Activated CD8-positive, alpha-beta memory T cell treated with anti-CD3 and anti-CD28 coated beads, Interleukin-2, amount 50 U/mL, for 24 hours (primary cell): Measurements from ENCODE around the gene TH.
"Not testable (repeated sequence)": the region's sequence is repeated elsewhere in the genome, so short reads cannot be mapped to it uniquely, and the experiment has no call there.

Source experiments
- DNase-seq: peaks from one replicate; pipeline ENCODE4 v3.0.0-alpha.2; 2020; ENCODE audit errors: extremely low read depth

TH gene

DNA sequence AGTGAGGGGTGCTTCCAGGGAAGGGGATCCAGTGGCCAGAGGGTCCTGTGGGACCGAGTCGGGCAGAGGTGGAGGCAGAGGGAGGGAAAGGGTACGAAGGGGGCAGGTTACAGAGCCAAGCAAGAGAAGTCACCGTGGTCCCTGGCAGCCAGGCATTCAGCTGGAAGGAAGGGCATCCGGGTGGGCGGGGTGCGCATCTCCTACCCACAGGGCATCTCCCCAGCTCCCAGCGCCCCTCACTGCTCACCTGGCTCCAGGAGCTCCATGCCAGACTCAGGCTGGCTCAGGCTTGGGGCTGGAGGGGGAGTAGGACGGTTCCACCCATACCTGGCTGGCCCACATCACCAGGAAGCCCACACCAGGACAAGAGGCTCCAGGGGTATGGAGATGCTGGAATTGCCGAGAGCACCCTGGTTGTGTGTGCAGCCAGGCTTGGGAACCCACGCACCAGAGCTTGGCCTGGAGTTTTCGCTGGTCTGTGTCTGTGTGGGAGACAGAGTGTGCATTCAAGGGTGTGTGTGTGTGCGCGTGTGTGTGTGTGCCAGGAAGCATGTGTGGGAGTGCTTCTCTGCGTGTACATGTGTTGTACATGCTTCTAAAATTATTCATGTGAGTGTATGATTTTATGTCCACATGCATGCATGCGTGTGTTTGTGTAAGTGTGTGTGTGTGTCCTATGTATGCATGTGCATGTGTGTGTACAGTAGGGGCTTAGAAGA, 6.6 kb upstream of the TH start:
- not testable (repeated sequence) for DNase-seq

DNA sequence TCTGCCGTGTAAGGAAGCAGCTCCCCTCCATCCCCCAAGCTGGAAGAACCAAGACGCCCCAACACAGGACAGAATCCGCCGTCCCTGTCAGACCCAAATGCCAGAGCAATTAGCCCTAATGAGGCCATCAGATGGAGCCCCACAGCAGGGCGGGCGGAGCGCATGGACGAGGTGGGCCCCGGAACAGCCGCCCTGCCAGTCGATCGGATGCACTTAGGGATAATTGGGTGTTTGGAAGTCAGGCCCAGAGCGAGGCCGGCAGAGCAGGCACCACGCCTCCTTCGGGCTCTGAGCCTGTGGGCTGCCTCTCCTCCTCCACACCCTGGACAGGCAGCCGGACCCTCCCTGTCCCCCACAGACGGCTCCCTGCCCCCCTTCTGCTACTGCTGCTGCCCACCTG, 5.5 kb upstream of the TH start:
- DNase-seq = no peak

DNA sequence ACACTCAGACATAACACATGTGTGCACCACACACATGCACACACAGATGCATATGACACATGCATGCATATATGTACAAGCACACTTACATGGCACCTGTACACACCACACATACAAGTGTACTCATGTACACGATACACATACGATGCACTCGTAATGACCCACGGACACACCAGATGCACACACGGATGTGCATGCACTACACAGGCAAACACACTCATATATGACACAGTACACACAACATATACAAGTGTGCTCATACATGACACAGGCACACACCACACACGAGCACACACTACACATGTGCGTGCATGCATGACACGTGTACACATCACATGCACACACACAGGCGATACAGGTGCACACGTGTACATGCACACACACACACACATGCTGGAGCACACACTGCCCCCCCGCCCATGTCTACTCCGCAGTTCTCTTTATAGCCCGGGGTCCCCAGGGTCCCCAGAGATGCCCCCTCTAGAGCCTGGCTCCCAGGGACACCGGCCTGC, 4.8 kb upstream of the TH start:
- no peak for DNase-seq

DNA sequence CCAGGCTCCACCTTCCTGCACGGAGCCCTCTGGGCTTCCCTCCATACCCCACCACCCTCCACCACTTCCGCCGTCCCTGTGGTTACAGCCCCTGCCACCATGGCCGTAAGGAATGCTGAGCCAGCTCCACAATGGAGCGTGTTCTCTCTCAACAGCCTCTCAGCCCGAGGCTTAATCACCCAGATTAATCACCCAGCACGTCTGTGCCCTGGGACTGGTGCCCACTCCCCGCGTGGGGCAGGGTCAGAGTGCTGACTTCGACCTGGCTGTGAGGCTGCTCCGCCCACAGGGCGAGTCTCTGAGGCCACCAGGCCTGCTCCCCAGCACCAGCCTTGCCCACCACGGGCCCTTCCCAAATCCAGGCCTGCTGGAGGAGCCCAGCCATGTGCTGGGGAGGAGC, 4.0 kb upstream of the TH start:
- no peak for DNase-seq

DNA sequence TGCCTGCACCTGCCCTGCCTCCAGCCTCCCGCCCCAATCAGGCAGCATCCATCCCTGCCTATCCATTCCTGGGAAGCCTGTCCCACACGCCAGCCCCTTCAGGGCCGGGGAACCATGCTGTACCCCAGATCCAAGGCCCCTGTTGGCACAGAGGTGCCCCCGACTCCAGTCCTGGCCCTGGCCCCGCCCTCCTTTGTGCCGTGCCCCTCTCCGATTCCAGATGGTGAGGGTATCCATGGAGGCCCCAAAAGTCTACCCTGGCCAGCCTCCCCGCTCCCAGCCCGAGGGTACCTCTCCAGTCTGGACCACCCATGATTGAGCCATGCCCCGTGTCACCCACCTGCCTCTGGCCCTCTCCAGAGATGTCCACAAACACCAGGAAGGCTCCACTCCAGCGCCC, 2.7 kb upstream of the TH start:
- no peak for DNase-seq

DNA sequence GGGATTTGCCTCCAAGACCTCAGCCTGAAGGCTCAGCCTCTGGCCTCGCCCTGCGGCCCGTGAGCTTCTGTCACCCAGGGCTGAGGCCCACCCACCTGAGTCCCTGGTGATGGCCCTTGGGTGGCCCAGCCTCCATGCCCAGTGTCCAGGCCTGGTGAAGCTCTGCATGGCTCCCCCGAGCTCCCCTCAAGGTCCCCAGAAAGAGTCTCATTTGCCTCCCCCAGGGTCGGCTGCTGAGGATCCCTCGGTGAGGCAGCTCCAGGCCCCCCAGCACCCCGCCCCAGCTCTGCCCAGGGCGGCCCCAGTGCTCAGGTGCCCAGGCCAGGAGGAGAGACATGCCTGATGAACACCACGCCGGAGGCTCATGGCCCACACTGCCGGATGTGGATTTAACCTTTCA, 2.1 kb upstream of the TH start:
- DNase-seq = no peak

DNA sequence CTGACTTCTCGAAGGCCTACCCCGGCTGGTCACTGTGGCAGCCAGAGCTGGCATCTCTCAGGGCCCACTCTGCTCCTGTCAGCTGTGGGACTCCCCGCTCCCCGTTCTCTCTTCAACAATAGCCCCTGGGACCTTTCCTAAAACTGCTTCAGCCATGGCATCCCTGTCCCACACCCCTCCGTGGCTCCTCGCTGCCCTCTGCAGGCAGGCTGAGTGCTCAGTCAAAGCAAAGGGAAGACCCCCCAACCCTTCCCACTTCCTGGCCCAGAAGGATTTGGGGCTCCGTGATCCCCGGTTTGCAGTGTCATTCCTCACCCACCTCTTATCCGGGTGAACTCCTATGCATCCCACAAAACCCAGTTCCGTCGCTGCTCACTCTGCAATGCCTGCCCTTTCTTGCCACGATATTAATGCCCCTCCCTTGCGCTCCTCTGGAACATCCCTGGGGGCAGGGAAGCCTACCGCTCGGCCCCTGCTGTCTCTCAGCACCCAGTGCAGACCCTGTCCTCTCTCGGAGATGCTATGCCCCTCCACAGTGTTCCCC, 1.6 kb upstream of the TH start:
- no peak for DNase-seq

DNA sequence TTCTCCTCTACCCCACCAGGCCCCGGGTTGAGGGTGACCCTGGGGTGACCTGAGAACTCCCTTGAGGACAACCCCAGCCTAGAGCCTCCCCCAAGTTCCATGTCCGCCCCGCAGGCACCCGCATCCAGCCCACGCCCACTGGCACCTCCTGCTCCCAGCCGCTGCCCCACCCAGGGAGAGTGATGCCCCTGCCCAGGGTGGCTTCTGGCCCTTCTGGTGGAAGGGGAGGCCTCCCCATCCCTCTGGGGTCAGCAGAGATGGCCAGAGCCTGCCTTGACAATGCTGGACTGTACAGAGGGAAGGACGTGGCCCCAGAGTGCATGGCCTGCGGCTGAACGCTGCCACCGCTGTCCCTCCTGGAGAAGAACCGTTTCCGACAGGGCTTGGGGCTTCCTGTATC, 1.1 kb upstream of the TH start:
- no peak for DNase-seq

DNA sequence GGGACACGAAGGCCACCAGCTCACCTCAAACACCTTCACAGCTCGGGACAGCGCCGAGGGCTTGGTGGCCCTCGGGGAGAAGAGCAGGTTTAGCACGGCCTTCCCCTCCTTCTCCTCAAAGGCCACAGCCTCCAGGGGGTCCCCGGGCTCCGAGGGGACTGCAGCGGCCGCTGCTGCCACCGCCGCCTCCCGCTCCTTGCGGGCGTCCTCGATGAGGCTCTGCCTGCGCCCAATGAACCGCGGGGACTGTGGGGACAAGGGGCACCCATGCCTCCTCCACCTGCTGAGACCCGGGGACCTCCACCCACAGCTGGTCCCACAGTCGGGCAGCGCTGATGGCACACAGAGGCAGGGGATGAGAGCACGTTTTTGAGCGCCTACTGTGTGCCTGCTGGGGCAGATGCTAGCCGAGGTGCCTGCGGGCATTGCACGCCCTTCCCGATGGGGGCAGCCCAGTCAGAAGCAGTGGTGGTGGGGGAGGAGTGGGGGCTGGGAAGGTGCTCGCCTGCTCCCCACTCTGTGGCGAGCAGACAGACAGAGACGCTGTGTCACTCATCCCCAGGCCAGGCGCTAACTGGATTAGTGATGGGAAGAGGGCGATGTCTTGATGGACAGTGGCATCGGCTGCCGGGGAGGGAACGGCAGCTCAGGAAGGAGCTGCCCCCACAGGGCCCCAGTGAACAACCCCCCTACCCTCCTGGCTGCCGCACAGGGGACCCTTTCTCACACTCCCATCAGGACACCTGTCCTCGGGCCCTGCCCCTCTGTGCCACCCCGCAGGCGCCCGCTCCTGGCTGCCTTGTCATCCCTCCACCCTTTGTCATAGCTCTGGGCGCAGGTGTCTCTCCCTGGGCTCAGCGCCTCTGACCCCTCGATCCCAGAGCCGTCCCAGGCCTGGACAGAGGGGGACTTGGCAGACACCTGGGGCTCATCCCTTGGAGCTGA, 1.7 kb downstream of the TH start:
- DNase-seq = no peak

DNA sequence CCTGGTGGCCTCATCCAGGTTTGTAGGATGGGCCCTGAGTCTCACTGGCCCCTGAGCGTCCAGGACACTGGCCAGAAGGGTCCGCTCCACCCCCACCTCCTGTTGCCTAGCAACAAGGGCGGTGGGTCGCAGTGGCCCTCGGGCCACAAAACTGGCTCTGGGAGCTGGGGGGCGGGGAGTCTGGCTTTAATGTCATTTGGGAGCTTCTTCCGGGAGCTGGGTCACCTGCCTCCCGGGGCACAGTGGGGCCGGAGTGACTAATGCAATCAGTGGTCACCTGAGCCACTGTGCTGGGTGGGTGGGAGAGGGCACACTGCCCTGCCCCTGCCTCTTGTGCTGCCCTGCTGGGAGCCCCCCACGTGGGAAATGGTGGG, 2.6 kb downstream of the TH start:
- no peak for DNase-seq

DNA sequence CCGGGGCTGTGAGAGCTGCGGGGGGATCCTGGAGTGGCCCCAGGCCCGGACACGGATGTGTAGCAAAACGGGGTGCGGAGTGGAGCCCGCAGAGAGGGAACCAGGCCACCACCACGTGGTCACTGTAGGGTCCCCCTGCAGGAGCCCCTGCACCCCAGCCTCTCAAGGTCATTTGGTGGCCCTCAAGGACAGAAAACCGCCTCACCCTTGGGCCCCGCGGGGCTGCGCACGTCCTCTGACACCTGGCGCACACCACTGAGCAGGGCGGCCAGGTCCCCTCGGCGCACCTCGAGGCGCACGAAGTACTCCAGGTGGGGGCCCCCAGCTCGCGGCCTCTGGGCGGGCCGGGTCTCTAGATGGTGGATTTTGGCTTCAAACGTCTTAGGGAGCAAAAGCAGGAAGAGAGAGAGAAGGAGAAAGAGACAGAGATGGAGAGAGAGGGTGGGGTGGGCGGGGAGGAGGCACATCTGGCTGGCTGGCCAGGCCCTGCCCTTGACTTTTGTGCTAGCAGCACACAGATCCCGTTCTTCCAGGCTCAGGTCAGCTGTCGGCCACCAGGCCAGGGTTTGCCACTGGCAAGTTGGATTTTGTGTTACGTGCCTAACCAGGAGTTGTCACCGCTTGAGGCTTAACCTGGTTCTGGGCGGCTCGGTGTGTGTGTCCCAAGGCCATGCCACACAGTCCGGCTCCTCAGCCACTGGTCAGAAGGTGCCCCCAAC, 3.2 kb downstream of the TH start:
- DNase-seq = no peak

DNA sequence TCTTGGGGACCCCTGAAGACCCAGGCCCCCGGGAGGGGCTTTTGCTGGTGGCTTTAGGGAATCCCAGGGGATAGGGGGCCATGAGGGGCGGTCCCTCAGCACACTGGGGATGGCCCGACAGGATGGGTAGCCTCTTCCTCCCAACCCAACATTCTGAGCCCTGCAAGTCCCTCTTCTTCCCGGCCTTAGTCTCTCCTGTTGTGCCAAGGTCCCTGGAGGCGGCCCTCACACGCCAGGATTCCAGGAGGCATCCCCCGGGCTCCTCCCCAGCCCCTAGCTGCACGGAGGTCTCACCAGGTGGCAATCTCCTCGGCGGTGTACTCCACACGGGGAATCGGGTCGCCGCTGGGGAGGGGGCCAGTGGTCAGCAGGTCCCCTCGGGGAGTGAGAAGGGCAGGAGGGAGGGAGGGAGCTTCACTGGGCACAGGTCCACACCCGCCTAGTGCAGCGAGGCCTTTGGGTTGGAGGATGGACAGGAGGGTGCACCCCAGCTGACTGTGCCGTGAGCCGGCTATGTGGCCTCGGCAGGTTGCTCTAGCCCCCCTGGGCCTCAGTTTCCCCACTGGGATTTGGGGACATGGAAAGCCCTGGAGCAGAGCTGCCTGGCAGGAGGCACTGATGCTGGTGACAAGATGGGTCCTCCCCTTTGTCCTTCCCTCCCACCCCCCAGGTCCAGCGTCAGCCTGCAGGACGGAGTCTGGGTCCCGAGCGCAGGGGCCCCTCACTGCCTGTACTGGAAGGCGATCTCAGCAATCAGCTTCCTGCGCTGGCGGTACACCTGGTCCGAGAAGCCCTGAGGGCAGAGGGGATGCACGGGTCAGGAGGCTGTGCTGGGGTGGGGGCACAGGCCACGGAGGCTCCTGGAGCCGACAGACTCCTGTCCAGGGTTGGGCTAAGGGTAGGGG, 4.2 kb downstream of the TH start:
- DNase-seq = no peak

DNA sequence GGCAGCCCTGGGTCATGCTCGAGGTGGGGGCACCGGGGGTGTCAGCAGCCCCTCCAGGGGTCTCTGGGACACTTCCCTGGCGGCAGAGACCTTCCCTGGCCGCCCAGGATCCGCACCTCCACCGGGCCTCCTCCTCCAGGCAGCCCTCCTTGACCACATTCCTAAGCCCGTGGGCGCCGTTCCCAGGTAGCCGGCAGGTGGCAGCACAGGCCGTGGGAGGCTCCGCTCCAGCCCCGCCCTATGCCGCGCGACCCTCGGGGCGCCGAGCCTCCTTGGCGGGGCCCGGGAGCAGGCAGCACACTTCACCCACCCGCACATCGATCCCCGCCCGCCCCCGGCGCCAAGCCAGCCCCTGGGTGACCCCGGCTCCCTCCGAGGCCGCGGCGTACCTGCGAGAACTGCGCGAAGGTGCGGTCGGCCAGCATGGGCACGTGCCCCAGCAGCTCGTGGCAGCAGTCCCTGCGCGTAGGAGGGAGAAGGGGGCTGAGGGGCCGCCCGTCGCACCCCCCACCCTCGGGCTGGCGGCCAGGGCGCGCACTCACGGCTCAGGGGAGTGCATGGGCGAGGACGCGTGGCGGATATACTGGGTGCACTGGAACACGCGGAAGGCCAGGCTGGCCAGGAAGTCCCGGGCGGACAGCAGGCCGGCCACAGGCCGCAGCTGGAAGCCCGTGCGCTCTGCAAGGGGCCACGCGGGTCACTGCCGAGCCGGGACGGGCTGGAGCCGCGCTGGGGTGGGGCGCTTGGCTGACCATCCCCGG, 5.3 kb downstream of the TH start:
- DNase-seq = no peak

DNA sequence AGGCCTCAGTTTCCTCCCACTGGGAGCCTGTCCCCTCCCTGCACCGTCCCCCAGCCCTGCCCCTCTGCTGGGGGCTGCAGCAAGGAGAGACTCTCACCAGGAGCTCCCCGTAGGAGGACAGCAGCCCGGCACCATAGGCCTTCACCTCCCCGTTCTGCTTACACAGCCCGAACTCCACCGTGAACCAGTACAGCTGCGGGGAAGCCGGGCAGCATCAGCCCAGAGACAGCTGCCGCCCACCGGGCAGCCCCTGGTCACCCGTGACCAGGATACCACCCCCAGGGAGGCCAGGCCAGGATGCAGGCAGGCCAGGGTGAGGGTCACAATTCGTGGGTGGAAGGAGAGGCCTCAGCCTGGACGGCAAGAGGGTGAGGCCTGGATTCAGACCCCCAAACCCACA, 6.0 kb downstream of the TH start:
- no peak for DNase-seq

DNA sequence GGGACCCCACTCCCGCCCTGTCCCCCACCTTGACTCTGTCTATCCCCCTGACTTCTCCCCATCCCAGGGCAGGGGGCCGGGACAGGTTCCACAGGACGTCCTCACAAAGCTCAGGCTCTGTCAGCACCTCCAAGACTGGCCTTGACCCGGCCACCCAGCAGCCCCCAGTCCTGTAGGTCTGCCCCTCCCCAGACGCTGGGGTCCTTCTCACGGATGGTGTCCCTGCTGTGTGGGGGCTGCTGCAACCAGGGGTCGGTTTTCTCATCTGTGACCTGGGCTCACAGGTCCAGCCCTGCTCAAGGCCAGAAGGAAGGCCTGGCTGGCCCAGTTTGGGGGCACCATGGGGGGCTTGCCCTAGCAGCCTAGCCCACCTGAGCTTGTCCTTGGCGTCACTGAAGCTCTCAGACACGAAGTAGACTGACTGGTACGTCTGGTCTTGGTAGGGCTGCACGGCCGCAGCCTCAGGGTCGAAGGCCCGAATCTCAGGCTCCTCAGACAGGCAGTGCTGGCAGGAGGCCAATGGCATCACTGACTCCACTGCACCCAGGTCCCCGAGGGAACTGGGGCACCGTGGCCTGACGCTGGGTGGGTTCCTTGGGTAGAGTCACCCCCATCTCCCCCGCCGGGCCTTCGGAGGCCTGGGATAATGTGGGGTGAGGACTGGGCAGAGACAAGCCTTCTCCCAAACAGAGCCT, 6.6 kb downstream of the TH start:
- no peak for DNase-seq

DNA sequence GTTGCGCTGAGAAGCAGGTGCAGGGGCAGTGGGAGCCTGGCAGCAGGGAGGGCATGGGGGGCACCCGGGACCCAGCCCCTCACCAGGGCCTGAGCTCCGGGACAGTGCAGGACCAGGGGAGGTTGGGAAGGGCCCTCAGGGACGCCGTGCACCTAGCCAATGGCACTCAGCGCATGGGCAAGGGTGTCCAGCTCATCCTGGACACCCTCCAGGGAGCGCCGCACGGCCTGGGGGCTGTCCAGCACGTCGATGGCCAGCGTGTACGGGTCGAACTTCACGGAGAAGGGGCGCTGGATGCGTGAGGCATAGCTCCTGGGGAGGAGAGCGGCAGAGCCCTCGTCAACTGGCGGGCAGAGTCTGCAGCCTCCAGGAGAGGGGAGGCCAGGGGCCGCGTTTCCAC, 7.5 kb downstream of the TH start:
- DNase-seq = no peak

DNA sequence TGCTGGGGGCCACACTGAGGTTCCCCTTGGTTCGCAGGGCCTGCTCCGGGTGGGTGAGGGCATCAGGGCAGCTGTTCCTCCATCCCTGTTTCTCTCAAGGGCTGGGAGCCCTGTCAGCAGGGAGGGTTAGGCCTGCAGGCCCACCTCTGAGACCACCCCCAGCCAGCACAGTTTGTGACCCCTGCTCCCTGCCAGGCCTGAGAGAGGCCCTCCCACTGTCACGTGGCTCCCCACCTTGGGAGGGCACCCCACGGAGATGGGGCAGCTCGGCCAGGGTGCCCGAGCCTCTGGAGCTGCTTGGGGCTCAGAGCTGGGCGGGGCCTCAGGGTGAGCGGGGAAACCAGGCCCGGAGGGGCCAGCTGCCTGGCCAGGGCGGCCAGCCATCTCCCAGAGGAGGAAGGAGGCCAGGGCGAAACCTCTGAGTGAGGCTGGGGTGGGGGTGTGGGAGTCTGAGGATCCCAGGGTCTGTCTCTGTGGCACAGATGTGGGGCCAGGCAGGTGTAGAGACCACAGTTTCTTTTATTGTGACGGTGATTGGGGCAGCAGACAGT, 8.1 kb downstream of the TH start:
- DNase-seq = no peak

DNA sequence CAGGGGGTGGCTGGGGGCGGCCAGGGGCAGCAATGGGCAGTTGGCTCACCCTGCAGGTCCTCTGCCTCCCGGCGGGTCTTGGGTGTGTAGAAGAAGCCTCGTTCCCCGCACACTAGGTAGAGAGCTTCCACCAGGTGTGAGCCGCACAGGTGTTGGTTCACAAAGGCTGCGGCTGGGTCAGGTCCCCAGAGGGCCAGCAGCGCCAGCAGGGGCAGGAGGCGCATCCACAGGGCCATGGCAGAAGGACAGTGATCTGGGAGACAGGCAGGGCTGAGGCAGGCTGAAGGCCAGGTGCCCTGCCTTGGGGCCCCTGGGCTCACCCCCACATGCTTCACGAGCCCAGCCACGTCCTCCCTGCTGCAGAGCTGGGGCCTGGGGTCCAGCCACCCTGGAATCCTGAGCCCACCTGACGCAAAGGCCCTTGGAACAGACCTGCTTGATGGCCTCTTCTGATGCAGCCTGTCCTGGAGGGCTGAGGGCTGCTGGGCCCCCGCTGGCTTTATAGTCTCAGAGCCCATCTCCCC, 10.8 kb downstream of the TH start, which contains the start of gene INS:
INS (minus strand) TSS at position 474 of the 524 bp plus-strand sequence; CDS start at position 236, 238 bp downstream.
- no peak for DNase-seq
